Stimulated activated CD4-positive, alpha-beta T cell treated with anti-CD3 and anti-CD28 coated beads, Interleukin-2, amount 100 ng/mL, for 24 hours (primary cell): ENCODE measurements around the gene C9orf43.
"Not testable (repeated sequence)": the region's sequence is repeated elsewhere in the genome, so short reads cannot be mapped to it uniquely, and the experiment has no call there.

Experiments used
- DNase-seq, 2 donors: peaks; one replicate each; pipeline ENCODE4 v3.0.0-alpha.2; 2020

C9orf43 gene

GRCh38 chr9:113425072-113425471, 14.5 kb downstream of the C9orf43 start:
- DNase-seq: no peak

- no peak for DNase-seq
Measured at GRCh38 chr9:113426701-113427100, 16.2 kb downstream of the C9orf43 start.

- no peak for DNase-seq
Measured at GRCh38 chr9:113427629-113428028, 17.1 kb downstream of the C9orf43 start.

GRCh38 chr9:113428062-113428615, 17.6 kb downstream of the C9orf43 start:
- no peak for DNase-seq

GRCh38 chr9:113431191-113431590, 20.6 kb downstream of the C9orf43 start:
- DNase-seq: no peak

- no peak for DNase-seq
Measured at GRCh38 chr9:113436728-113437515, 26.4 kb downstream of the C9orf43 start.

GRCh38 chr9:113437716-113438115, 27.2 kb downstream of the C9orf43 start:
- DNase-seq: not testable (repeated sequence)

- DNase-seq: no peak
Measured at GRCh38 chr9:113444736-113445135, 34.2 kb downstream of the C9orf43 start.

GRCh38 chr9:113446323-113446740, 35.8 kb downstream of the C9orf43 start:
- peak in 1 of 2 donors; percentile 10 for DNase-seq

- no peak for DNase-seq
Measured at GRCh38 chr9:113449376-113449775, 38.8 kb downstream of the C9orf43 start.

- DNase-seq: no peak
Measured at GRCh38 chr9:113452113-113452605, 41.6 kb downstream of the C9orf43 start.

GRCh38 chr9:113454914-113455761, 44.6 kb downstream of the C9orf43 start:
- DNase-seq: no peak

- no peak for DNase-seq
Measured at GRCh38 chr9:113456235-113456634, 45.7 kb downstream of the C9orf43 start.

- peak in 1 of 2 donors; percentile 8 for DNase-seq
Measured at GRCh38 chr9:113461285-113461684, 50.7 kb downstream of the C9orf43 start.

GRCh38 chr9:113461943-113462342, 51.4 kb downstream of the C9orf43 start:
- DNase-seq: peak in 1 of 2 donors; percentile 13

GRCh38 chr9:113462781-113463286, 52.3 kb downstream of the C9orf43 start:
- no peak for DNase-seq

GRCh38 chr9:113463418-113464285, 53.1 kb downstream of the C9orf43 start, which contains the start of gene RGS3:
TSS of gene RGS3 (plus strand) at chr9:113463727. CDS start at chr9:113463803, 76 bp downstream.
- DNase-seq: peak in 1 of 2 donors; percentile 8

GRCh38 chr9:113464286-113464660, 53.7 kb downstream of the C9orf43 start:
- peak in 1 of 2 donors; percentile 9 for DNase-seq

- DNase-seq: peak in 1 of 2 donors; percentile 3
Measured at GRCh38 chr9:113465599-113466140, 55.1 kb downstream of the C9orf43 start.

- no peak for DNase-seq
Measured at GRCh38 chr9:113467183-113467582, 56.6 kb downstream of the C9orf43 start.

- no peak for DNase-seq
Measured at GRCh38 chr9:113468716-113469448, 58.3 kb downstream of the C9orf43 start.
